NCI-H1436 (cell line): ENCODE data around the gene CPVL.

Experiments used
- DNase-seq: peaks from one replicate; lab custom pipeline; 2025; lab: John Stamatoyannopoulos, UW

CPVL gene

GRCh38 chr7:29146057-29146706 is at the start of gene CPVL:
TSS of gene CPVL (minus strand) at chr7:29146537. CDS start at chr7:29121061, 25,476 bp downstream.
- DNase-seq: peak; percentile 61

DNA sequence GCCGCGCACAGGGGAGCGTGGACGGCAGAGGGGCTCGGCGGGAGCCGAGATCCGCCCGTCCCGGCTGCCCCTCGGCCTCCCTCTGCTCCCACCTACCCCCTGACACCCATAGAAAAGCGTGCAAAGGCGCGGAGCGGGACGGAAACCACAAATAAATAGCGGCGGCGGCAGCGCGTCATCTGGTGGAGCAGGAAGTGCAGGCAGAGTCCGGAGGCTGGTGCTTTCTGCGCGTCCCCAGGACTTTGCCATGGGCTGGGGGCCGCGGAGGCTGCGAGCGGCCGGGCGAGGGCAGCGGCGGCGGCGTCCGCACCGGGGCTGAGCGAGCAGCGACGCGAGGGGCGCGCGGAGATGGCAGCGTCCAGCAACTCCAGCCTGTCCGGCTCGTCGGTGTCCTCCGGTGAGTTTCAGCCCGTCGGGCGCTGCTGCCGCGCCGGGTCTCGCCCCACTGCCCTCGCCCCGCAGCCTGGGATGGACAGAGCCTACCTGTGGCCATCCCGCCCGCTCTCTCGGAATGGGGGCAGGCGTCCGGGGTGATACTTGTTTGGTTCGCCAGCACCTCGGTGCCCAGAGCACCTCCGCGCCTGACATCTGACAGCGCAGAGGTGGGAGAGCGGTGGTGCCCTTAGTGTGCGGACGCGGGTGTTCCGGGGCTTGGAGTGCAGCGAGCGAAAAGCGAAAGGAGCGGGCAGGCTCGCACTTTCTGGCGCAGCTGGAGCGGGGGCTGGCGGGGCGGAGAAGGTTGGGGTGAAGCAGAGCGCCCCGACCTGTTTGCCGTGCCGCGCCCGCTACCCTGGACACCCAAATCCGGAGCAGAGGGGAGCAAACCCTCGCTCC is 48.5 kb upstream of the CPVL start, which contains the start of gene CHN2:
TSS of gene CHN2 (plus strand) at position 182 of the 834 bp plus-strand sequence.
- peak; percentile 56 for DNase-seq

- peak; percentile 49 for DNase-seq
Measured at GRCh38 chr7:29194206-29194593, 47.9 kb upstream of the CPVL start.

GRCh38 chr7:29193316-29194205 is 47.2 kb upstream of the CPVL start:
- peak; percentile 17 for DNase-seq

GRCh38 chr7:29192811-29193210 is 46.5 kb upstream of the CPVL start:
- no peak for DNase-seq

GRCh38 chr7:29192323-29192722 is 46.0 kb upstream of the CPVL start:
- no peak for DNase-seq

DNA sequence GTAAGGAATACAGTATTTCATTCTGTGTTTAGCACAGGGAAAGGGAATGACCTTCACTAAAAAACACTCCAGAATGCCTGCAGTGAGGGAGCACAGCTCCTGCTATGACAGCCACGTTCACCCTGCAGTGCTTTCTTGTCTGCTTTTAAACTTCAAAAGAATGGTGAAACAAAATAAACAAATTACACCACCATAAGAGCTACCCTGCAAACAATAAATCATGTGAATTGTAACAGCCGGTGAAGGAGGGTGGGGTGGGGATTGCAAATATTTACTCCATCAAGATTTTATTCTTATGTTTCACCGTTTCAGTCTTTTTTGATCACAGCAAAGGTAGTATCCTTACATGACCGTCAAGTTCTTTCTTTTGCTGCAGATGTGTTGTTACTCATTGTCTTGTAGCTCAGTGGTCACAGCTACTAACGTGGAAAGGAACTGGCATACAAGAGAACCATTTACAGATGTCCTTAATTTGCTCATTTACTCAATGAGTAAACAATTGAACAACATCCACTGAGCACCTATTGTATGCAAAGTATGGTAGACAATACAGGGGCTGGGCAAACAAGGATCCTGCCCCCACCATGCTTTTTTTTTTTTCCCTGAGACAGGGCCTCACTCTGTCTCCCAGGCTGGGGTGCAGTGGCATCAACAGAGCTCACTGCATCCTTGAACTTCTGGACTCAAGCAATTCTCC is 44.2 kb upstream of the CPVL start:
- peak; percentile 33 for DNase-seq

DNA sequence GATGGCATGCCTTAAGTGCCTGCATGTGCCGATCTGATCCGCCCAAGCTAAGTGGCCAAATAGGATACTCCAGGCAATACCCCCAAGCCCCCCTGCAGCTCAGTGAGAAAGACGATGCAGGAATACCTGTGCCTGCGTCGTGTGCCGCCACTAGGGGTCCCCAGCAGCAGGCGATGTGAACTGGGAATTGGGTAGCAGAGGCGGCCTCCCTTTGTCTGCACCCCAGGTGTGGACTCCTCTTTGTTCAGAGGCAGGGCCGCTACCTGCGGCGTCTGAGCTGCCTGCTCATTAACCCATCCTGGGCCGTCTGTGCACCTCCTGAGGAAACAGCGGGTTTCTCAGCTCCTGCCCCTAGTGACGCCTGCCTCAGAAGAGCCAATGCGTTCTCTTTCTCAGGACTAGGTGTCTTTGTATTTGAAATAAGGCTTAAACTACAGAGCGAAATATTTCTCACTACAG is 43.4 kb upstream of the CPVL start:
- DNase-seq: peak; percentile 88

DNA sequence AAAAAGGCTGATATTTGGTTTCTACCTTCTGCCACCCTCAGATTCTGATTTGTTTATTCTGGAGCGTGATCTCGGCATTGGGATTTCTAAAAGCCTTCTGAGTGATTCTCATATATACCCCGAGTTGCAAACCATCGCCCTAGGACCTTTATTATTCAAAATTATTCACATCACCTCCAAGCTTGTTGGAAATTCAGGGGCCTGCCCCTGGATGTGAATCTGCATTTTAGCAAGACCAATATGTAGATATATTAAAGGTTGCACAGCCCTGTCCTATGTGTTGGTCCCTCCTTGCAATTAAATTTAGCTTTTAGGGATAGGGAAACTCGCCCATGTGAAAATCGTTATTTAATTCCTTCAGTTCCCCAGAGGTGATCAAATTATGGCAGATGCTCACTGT is 39.3 kb upstream of the CPVL start:
- no peak for DNase-seq

DNA sequence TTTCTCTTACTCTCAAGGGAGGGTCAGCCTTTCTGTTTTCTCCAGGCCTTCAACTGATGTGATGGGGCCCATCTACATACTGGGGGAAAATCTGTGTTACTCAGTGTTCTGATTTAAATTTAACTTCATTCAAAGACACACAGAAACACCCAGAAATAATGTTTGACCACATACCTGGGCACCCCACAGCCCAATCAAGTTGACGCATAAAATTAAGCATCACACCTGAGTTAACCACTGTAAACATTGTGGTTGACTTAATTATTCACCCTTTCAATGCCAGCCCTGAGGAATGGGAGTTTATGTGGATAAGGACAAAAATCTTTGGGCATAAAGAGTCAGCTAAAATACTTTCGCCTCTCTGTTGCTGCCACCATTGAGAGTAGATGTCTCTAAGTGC is 38.3 kb upstream of the CPVL start:
- DNase-seq: no peak

GRCh38 chr7:29179115-29179514 is 32.8 kb upstream of the CPVL start:
- DNase-seq: no peak

DNA sequence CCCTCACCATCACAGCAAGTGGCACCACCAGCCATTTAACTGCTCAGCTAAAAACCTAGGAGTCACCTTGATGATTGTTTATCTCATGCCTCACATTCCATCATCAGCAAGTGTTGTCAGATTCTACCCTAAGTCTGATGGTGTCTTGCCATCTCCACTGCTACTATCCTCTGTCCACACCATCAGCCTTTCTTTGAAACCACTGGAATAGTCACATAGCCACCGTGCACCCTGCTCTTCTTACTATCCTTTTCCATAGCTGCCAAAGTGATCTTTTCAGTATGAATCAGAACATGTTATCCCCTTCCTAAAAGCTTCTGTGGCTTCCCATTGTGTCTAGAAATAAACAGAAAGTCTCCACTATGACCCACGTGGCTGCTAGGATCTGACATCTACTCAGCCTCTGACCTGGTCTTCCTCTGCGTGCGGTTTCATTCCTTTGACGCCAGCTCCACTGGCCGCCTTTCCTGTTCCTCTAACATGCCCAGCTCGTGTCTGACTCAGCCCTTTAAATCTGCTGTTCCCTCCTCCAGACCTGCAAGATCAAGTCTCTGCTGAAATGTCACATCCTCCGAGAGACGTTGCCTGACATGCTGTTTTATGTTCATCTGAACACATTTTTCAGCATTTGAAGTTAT is 31.7 kb upstream of the CPVL start:
- no peak for DNase-seq

GRCh38 chr7:29173458-29173857 is 27.1 kb upstream of the CPVL start:
- no peak for DNase-seq

GRCh38 chr7:29170781-29171180 is 24.4 kb upstream of the CPVL start:
- no peak for DNase-seq

- no peak for DNase-seq
Measured at GRCh38 chr7:29167721-29168120, 21.4 kb upstream of the CPVL start.

DNA sequence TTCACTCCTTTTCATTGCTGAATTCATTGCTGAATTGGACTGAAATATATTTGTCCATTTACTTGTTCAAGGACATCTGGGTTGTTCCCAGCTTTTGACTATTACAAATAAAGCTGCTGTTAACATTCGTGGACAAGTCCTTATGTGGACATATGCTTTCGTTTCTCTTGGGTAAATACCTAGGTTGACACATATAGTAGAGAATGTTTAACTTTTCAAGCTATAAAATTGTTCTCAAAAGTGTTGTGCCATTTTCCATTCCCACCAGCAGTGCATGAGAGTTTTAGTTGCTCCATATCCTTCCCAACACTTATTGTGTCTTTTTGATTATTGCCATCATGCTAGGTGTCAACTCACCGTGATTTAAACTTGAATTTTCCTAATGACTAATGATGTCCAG is 17.5 kb upstream of the CPVL start:
- no peak for DNase-seq

GRCh38 chr7:29162577-29162976 is 16.2 kb upstream of the CPVL start:
- no peak for DNase-seq

GRCh38 chr7:29161231-29161630 is 14.9 kb upstream of the CPVL start:
- no peak for DNase-seq

DNA sequence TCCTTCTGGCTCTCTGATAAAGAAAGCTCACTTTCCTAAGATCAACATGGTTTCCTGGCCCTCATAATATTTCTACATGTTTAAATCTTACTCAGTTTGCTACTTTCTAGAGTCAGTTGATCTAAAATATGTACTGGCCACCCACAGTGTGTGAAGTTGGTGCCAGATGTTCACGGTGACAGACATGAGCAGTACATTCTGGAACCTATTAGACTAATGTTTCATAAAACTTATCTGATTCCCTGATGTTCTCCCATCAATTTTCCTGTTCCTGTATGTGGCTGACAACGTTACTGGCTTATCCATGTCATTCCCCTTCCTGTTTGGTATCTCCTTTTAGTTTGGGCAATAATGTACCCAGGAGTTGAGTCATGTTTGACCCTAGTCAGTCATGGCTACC is 13.7 kb upstream of the CPVL start:
- DNase-seq: no peak

DNA sequence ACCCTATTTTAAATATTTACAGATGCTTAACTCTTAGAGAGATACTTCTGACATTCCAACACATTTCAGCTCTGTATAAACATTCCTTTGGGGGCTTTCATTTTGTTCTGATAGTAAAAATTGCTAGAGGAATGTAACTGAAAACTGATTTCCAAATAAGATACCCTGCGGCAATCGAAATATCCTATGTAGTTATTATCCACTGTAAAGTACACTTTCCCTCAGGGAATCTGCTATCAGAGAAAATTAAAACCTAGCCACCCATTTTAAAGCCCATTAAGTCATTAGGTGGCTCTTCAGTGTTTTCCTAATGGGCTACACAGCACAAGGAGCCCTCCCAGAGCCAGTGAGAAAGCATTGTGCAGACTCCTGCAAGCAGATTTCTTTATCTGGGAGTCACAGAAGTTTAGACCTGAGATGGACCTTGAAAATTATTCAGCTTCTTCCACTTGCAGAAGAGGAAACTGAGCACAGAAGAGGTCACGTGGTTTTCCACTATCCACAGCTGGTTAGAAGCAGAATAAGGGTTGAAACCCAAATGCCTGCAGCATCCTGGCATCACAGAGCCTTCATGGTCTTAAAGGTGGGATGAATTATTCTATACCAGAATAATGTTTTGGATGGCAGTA is 12.6 kb upstream of the CPVL start:
- DNase-seq: peak; percentile 50
